Measurements from ENCODE around the gene ARL15.

ARL15 gene

DNA sequence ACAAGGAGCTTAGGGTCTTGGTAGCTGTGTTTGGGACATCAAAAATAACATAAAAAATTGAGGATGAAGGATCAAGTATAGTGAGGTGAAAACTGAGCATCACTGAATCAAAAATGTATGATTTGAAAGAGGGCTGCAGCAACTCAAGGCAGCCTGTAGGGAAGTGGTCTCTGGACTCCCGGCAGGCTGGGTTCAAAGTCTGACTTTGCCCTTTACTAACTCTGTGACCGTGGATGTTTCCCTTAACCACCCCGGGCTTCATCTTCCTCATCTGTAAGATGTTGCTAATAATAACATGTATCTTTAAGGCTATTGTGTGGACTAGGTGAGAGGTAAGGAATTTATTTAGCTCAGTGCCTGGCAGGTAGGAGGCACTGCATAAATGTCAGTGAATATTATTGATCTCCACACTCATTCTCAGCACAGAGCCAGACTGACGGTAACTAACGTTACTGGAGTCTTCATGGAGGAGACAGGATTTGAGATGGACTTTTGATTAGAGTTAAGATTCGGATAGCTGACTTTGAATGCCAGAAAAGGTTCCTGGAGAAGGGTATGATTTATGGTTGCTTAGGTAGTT is 382.6 kb downstream of the ARL15 start:
- DNase-seq: no peak

DNA sequence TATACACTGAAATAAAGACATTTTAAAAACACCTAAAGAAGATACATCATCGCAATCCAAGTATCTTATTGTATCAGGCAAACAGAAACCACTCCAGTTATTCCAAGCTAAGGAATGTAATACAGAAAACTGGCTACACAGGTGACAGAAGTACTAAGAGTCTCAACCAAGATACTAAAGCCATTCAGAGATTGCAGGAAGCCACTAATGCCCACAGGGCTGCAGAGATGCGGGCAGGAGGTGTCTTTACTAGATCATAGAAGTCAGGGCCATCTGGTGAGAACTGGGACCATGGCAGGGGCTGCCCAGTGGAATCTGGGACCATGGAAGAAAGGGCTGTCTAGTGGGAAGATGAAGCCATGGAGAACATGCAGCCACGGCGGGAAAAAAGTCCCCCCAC is 384.3 kb downstream of the ARL15 start:
- DNase-seq: no peak

- no peak for DNase-seq
These were observed 386.0 kb downstream of the ARL15 start for GRCh38 chr5:53924392-53924791.

DNA sequence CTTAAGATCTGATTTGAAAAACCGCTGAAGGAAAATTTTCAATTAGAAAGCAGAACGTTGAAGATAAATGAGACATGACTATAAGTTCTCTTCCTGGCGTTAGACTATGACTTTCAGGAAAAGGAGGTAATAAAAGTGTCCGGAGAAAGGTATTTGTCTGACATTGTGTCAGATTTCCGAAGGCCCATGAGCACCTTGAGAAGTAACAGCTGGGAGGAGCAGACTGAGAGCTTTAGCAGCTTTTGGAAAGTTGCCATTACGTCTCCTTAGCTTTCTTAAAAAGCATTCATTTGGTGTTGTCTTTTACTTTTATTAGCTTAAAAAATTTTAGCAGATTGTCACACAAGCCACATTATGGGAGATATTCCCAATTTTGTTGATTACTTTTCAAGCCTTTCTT is 386.4 kb downstream of the ARL15 start:
- no peak for DNase-seq

DNA sequence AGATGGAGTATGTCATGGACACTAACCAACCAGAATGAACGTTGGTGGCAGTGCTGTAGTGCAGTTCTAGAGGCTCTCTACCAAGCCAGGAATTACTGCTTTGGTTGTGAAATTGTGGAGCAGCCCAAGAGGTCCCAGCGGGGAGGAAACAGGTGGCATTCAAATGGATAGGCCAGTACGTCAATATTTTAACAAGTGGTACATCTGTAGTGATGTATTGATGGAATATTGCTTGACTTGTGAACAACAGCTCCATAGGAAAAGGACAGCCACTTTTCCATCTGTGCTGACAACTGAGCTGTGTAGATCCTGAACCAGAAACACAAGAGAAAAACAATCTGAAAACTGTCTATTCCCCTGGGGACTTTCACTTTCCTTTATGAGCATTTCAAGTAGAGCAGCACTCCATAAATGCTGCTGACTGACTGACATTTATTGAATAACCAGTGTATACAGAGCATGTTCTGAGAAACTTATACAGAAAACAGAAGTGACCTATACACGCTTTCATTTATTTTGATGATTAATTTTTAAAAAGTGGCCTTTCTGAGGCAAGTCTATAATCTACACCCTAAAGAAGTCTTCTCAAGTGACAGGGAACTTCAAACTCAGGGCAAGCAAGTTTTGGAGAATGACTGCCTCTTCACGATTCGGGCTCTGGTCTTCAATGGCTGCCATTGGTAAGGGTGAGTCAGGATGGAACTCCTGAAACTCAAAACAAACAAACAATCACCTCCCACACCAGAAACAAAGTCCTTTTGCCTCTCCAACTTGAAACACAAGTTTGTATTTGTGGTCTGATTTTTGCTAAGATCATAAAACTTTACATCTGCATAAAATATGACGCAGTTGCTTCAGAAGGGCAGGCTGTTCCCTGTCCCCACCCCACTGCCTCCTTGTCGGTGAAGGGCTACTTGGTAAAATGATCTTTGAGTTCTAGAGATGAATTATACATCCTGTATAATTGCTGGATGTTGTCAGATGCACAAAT is 387.6 kb downstream of the ARL15 start:
- DNase-seq: no peak

GRCh38 chr5:53917826-53918225 is 392.5 kb downstream of the ARL15 start:
- DNase-seq: no peak

DNA sequence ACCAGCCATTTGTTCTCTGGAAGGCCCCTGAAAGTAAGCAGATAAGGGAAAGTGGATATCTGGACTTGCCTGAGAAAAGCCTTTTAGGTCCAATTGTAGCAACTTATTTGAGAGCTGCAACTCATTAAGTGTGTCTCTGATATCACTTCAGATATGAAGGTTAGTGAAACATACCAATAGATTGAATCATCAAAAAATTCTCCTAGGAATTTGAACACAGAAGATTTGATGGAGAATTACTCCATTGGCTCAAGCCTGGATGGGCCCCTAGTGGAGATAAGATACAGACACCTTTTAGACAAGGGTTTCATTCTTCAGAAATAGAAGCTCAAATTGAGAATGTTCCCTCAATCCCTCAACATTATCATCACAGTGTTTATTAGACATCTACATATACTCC is 393.3 kb downstream of the ARL15 start:
- DNase-seq: no peak

DNA sequence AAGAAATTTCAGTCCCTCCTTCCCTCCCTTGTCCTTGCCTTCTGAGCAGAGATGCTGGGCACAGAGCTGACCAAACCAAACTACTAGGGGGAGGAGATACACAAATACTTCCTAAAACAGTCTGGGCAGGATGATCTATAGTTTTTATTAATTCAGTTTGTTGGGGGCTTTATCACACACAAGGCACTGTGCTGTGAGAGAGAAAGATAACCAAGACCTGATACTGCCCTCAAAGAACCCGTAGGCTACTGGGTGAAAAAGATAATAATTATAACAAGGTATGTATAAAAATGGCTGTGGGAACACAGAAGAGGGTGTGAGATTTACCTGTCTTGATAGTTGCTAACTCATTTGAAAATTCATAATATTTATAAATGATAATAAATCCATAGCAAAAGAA is 395.3 kb downstream of the ARL15 start:
- DNase-seq: no peak

- no peak for DNase-seq
These were observed 396.4 kb downstream of the ARL15 start for GRCh38 chr5:53913941-53914340.

- no peak for DNase-seq
These were observed 401.6 kb downstream of the ARL15 start for GRCh38 chr5:53908757-53909156.

DNA sequence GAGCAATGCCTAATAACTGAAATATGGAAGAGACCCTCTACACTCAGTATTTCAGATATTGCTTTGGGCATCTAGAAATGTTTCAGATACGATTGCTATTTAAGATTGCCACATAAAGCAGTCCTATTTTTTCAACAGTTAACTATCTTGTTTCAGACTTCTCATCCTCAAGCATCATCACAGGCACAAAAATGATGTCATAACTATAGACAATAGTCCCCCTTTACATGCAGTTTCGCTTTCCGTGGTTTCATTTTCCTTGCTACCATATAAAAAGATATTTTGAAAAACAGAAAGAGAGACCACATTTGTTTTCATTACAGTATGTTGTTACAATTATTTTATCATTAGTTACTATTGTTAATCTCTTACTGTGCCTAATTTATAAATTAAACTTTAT is 402.5 kb downstream of the ARL15 start:
- DNase-seq: no peak

- DNase-seq: no peak
These were observed 403.6 kb downstream of the ARL15 start for GRCh38 chr5:53906736-53907135.

DNA sequence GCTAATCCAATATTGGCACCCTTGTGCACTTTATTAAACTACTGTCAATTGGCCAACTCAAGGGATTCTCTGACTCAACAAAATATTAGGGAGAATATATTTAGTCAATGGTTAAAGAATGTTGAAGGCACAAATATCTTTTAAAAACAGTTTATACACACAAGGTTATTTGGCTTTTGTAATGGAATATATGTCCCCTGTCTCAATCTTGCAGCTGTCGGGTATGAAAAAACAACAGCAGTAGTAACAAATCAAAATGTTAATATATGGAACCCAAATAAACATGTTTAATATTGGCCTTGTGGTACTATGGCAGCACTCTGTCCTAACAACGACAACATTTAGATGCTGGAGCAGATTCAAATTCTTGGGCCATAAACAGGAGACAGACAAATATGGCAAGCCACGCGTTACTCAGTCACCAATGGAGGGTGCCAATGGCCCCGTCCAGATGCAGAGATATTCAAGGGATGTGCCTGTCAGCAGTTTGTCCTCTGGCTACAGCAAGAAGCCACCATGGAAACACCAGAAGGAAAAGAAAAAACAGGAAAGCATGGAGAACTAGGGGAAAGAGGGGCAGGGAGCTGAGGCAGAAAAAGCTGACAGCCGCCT is 408.0 kb downstream of the ARL15 start:
- no peak for DNase-seq

DNA sequence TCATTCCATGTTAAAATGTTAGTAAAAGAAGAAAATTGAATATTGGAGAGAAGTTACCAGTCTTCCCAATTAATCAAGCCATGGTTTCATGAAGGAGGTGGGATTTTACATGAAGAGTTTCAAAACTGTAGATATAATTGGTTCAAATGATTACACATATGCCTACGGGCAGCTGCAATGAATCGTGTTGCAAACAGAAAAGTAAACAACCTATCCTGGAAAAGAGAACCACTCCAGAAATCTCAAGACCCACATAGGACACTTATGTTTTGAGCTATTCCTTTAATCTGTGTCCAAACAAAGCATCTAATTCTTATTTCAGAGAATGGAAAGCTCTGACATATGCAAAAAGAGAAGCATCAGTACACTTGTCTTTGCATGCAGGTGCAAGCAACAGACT is 409.7 kb downstream of the ARL15 start:
- no peak for DNase-seq

GRCh38 chr5:53895091-53895683 is 415.2 kb downstream of the ARL15 start:
- no peak for DNase-seq

- DNase-seq: no peak
These were observed 416.7 kb downstream of the ARL15 start for GRCh38 chr5:53893626-53894025.

DNA sequence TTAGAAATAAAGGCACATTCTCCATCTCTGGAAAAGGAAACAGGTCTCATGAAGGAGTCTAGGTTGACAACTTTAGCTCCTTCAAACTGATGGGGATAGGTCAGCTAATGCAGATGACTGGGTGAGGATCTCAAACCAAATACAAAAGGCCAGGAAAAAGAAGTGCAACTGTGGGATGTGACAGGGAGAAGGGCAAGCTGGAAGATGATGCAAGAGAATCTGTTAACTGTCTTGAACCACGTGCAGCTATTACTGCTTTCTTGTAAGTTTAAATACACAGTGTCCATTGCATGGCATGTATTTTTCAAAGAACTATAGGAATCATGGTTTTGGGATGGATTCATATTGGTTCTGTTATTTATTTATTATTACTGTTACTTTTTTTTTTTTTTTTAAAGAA is 418.1 kb downstream of the ARL15 start:
- no peak for DNase-seq

DNA sequence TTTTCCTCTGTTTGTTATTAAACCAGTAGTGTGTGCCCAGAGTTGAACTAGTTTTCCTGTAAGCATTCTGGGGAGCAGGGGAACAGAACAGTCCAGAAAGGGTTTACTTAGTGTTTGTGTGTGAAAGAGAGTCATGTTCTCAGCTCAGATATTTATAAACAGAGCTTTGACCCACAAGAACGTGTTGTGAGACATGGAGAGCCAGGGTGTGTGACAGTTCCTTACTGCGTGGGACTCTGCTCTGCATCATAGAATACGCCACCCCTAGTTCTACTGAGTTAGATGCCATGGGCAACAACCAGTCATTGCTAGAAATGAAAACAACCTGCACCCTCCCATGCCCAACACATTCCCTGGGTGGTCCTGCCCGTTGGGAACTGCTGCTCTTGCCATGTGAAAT is 419.2 kb downstream of the ARL15 start:
- no peak for DNase-seq

DNA sequence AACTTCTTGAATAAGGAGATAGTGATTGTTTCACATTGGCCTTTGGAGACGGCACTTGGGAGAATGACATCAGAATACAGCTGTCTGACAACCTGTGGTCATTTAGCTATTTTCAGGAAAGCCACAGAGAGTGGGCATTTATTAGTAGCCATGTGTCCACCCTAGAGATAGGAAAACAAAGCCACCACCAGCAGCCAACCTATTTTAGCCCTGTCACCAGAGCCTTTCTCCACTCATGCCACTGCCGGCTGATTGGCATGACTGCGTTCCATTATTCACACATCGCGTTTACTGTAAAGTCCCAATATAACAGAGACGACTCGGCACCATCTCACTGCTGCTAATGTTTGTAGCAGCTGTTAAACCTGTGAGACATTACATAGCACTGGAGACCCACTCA is 419.9 kb downstream of the ARL15 start:
- no peak for DNase-seq

DNA sequence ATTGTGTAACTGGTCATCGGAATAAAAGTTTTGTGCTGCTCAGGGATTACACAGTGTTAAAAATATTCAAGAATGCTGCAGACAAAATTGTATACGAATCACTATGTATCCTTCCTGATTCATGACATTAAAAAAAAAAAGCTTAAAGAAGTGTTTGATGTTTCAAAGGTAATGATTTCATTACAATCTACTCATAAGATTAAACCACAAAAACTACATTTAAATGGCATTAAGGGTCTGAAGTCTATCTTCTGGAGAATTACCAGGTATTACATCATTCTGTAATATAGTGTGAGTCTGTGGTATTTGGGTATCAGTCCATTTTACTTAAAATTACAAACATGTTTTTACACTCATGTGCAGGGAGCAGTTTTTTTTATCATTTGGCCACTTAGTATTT is 425.5 kb downstream of the ARL15 start:
- DNase-seq: no peak

GRCh38 chr5:53884417-53884816 is 426.0 kb downstream of the ARL15 start:
- no peak for DNase-seq

DNA sequence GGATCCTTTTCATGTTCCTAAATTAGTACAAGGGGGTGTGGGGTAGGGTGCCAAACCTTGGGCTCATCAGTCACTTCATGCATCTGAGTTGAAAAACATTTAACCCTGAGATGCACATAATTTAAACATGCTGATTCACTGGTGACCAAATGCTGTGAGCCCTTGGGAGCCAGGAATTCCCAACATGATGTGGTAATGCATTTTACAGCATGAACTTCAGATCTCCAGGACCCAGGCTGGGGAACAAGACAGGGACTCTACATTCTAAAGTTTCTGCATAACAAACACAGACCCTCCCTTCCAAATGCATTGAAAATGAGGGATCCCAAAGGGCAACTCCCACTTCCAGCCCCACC is 427.7 kb downstream of the ARL15 start:
- DNase-seq: no peak

- DNase-seq: no peak
These were observed 428.2 kb downstream of the ARL15 start for GRCh38 chr5:53882006-53882675.

Measured in activated effector memory CD4-positive, alpha-beta T cell treated with Interleukin-2 at 50 U/mL for 16 hours (primary cell).